ENCODE results near the gene RASA3.
A peak's percentile ranks its signal among the peaks of the same experiment; 100 is the strongest.
"Not testable (repeated sequence)": the region's sequence is repeated elsewhere in the genome, so short reads cannot be mapped to it uniquely, and the experiment has no call there.

Gene RASA3

DNA sequence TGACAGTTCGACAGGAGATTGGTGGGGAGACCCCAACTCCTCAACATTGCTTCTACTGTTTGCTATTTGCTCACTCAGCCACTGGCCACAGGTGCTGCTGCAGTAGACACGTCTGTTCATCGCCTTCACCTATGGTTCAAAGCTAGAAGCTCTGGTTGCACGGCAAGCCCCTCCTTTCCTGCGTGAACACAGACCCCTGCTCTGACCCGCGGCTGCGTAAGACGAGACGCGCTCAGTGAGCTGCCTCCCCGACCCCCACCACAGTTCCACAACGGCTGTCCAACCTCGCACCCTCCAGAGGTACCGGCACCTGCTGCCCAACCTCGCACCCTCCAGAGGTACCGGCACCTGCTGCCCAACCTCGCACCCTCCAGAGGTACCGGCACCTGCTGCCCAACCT lies 6.8 kb downstream of the RASA3 start:
- DNase-seq: no peak

DNA sequence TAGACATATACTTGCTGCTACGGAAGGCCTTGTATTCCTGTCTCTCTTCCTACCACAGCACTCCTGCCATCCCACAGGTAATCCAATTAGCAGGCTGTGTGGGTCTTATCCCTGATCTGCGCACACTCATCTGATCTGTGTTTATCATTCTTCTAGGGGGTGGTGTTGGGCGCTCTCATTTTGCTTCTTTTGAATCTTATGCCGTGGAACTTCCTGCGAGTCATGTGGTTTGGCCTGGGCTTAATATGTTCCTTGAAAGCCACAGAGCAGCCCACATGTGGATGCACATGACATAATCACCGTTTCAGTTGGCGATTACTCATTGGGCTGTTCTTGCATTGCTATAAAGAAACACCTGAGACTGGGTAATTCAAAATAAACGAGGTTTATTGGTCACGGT lies 7.5 kb downstream of the RASA3 start:
- no peak for DNase-seq

DNA sequence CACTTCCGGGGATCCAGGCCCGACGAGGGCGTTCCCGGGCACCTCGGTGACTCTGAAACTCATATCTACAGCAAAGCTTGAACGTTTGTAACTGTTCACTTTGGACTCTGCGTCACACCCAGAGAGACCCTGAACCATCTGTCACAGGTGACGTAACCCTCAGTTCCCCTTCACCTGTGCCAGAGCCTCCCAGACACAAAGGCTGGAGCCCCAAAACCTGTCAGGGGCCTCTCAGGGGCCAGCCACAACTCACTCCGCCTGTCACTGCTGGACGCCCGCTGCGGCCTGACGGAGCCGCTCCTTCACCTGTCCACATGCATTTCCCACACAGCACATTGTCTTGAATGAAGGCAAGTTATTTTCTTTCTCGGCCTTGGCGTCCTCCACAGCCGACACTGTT lies 8.0 kb downstream of the RASA3 start:
- no peak for DNase-seq

DNA sequence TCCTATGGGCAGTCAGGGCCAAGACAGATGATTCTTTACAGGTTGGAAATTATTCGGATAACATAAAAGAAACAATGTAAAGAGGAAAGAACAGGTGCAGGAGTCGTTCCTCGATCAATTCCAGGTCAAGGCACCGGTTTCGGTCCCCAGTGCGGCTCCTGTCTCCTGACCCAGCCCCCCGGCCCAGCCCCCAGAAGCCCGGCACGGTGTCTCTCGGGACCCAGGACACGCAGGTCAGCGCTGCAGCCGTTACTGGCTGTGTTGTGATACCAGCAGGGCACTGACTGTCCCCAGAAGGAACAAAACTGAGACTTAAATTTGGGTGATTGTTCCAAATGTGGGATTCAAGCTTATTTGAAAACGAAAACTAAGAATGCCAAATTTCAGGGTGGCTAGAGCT lies 8.5 kb downstream of the RASA3 start:
- no peak for DNase-seq

DNA sequence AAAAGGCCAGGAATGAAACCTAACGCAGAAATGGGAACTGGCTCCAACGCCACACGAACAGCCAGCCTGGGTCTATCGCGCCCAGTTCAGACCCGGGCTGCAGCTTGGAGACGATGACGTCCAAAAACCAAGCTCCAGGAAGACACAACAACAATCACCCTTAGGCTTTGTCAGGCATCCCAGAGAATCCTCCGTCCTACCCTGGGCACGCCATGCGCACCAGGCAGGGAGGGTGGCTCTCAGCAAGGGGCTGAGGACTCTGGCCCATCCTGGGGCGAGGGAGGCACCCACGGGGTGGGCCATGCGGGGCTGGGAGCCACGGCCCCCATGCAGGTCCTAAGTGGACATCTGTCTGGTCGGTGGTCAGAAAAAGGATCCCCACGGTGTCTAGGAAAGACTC lies 9.0 kb downstream of the RASA3 start:
- no peak for DNase-seq

DNA sequence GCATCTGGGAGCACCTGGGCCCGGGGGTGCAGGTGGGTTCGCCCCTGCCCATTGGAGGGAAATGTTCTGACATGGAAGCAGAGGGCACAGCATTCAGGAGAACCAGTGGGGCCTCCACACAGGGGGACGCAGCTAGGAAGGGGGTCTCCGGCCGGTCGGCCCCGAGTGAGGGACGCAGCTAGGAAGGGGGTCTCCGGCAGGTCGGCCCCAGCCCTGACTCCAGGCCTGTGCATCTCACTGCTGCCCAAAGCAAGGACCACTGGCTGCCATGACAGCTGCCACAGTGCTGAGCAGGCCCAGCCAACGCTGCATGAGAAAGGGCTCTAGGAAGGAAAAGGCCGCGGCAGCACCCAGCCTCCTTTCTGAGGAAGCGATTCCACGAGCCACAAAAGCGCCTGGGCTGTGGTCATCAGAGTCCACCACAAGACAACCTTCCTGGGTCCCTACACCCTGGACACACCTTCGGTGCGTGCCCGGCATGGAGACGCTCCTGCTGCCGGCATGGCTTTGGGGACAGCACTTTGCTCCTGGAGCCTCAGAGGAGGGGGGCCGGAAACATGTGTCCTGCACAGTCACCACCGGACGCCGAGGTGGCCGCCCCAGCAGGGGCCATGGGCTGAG lies 9.7 kb downstream of the RASA3 start:
- no peak for DNase-seq

DNA sequence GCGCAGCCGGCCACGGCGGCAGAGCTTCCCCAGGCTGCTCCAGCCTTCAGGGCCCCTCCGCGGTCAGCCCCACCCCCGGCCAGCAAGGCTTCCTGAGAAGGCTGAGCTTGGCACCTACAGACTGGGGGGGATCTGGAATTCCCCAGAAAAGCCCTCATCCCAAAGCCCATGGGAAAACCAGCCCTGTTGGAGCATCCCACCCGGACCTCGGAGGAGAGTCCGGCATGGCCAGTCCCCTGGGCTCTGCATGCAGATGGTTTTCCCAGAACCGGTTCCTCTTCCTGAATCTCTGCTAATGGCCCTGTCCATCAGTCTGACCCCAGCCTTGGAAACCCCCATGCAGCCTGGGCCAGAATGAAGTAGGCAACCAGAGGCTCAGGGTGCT lies 10.3 kb downstream of the RASA3 start:
- DNase-seq: no peak

DNA sequence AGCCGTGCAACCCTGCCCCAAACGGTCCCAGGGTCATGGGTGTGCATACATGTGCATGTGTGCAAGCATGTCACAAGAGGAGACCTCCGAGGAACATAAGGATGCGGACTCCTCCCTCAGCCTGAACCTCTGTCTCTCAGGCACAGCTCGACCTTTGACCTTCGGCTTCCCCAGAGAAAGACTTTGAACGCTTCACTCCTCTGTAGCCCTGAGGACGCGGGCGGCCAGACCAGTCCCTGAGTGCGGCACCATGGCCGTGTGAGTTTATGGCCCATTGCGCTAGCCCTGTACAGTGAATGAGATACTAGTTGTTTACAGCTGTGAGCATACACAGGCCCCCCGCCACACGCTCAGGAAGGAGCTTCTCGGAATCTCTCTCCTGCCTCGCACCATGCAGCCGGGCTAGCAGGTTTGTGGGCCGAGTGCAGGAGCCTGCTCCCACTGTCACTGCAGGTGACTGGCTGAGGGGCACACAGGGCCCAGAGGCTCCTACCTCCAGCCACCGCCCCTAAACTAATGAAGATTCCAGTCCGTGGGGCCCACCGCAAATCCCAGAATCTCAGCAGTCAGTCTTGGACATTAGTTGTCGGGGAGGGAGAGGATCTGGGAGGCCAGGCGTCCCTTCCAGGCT lies 10.8 kb downstream of the RASA3 start:
- no peak for DNase-seq

DNA sequence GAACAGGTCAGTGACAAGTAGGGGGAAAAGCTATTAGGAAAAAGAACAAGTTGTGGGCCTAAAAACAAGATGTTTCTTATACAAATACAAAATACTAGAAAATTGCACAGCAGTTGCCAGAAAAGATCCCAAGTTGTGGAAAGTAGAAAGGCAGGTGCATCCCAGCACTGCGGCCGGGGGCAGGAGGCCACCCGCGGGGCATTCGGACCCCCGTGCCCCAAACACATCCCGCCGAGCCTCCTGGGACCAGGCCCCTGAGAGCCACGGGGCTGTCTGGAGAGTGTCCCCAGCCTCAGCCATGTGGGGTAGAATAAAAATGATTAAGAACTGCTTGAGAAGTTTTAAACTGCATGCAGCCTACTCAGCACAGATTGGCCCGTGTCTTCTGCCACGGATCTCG lies 11.4 kb downstream of the RASA3 start:
- no peak for DNase-seq

DNA sequence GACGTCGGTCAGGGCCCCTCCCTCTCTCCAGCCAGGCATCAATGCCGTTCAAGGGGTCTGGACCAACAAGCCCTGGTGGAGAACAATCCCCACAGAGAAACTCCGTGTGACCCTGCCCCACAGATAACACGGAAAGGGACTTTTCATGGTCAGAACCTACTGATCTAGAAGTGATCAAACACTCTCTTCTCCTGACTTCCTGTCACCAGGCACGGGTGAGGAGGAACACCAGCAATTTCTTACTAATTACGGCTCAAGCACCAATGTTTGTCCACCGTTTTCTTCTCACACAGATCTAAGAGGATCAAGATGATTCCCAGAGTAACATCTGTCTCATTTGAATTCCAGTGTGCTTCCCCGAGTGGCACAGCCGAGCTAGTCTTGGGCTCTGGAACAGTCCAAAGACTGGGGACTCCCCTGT lies 11.8 kb downstream of the RASA3 start:
- peak; percentile 55 for DNase-seq

DNA sequence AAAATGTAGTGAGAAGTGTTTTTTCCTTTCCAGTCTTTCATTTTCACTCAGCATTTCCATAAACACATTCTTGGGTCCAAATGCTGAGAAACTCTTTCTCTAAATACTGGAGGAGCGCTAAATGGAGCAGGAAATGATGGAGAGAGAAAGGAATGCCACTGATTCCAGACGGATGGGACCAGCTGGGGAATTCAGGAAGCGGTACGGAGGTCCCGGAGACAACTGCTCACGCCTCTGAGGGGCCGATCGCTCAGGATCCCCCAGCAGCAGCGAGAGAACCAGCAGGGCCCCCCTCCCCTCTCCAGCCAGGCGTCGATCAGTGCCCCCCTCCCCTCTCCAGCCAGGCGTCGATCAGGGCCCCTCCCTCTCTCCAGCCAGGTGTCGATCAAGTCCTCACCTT lies 13.2 kb downstream of the RASA3 start:
- peak; percentile 57 for DNase-seq

DNA sequence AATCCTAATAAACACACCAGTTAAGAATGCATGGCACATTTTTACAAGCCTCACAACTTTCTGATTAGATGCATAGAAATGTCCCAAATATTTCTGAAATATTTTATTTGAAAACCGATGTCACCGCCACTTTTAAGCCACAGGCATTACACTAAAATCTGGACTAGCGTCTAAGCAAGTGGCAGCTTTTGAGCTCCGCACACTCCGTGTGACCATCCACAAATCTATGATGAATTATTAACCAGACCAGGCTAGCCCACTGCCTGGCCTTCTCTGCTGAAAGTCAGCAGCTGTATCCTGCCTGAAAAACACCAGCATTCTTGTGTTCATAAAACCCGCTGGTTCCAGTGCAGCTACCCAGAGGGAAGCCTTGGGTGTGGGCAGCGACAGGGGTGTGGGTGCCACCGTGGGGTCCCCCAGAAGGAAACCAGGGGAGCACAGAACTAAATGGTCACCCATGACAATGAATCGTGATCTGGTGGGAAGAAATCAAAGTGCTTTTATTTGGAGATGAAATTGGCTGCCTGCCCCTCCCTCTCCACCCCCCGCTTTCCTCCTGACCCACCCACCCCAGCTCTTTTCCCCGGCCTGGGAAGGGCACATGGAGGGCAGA lies 13.8 kb downstream of the RASA3 start:
- peak; percentile 52 for DNase-seq

DNA sequence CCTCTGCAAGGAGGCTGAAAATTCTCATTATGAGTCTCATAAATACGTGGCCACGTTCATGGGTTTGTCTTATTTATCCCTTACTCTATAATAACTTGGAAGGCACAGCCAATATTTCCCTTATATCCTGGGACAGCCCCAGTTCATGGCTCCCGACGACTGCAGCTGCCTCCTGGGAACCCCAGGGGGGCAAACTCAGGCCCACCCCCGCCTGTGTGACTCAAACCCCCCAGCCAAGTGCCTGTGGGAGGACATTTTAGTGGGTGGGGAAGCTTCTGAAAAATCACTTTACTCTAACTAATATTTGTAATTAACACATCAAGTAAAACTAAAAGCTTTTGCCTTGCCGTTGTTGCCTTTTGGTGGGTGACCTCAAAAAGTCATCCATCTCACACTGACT lies 14.3 kb downstream of the RASA3 start:
- DNase-seq: no peak

DNA sequence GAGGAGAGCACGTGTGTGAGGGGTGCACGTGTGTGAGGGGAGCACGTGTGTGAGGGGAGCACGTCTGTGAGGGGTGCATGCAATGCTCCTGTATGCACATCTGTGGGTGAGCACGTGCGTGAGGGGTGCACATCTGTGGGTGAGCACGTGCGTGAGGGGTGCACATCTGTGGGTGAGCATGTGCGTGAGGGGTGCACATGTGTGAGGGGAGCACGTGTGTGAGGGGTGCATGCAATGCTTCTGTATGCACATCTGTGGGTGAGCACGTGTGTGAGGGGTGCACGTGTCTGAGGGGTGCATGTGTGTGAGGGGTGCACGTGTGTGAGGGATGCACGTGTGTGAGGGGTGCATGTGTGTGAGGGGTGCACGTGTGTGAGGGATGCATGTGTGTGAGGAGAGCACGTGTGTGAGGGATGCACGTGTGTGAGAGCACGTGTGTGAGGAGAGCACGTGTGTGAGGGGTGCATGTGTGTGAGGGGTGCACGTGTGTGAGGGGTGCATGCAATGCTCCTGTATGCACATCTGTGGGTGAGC lies 15.0 kb downstream of the RASA3 start:
- DNase-seq: not testable (repeated sequence)

DNA sequence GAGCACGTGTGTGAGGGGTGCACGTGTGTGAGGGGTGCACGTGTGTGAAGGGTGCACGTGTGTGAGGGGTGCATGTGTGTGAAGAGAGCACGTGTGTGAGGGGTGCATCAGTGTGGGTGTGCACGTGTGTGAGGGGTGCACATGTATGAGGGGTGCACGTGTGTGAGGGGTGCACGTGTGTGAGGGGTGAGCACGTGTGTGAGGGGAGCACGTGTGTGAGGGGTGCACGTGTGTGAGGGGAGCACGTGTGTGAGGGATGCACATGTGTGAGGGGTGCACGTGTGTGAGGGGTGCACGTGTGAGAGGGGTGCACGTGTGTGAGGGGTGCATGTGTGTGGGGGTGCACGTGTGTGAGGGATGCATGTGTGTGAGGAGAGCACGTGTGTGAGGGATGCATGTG lies 15.7 kb downstream of the RASA3 start:
- DNase-seq: no peak

DNA sequence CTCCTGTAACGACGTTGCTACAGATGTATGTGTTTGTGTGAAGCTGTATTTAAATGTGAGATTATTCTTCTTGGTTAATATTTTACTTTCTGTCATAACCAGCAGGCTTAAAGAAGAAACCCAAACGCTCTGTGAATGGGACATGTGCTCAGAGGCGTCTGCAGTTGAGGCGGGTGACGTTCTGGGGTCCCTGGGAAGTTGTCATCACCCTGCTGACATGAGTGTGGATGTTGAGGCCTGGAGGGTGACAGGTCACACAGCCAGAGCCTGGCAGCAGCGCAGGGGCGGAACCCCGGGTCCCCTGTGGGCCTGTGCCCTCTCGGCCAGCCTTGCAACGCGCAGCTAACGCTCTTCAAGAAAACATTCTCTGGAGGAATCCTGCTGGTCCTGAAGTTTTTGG lies 16.6 kb downstream of the RASA3 start:
- no peak for DNase-seq

DNA sequence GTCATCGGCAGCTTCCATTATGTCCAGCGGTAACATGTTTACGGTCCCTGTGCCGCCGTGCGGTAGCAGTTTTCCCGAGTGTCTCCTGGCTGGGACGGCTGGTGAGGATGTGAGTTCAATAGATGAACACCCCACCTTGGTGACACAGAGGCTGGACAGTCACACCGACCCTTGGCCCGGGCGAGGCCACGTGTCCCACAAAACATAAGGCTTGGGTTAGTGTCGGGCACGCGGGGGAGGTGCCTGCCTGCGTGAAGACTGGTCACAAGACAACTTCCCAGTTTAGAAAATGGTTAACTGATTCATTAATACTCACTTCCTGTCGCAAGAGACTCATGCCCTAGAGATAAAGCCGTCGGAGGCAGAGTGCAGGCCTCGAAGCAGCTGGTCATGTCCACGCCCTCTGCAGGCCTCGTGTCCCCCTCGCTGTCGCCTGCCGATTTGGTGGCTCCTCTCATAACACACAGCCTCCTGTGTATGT lies 17.2 kb downstream of the RASA3 start:
- DNase-seq: peak; percentile 38

DNA sequence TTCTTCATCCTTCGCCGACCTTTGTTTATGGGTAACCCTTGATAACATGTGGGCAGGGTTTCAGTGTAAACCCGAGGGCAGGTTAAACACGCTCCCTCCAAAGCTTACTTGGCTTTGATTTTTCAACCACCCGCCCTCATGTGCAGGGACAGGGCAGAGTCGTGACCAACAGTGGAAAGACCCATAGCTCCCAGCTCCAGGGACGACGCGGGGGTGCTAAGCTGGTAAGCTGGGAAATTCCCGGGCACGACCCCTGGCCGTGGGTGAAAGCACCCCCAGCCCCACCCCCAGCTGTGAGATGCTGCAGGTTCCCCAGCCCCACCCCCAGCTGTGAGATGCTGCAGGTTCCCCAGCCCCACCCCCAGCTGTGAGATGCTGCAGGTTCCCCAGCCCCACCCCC lies 17.8 kb downstream of the RASA3 start:
- not testable (repeated sequence) for DNase-seq

DNA sequence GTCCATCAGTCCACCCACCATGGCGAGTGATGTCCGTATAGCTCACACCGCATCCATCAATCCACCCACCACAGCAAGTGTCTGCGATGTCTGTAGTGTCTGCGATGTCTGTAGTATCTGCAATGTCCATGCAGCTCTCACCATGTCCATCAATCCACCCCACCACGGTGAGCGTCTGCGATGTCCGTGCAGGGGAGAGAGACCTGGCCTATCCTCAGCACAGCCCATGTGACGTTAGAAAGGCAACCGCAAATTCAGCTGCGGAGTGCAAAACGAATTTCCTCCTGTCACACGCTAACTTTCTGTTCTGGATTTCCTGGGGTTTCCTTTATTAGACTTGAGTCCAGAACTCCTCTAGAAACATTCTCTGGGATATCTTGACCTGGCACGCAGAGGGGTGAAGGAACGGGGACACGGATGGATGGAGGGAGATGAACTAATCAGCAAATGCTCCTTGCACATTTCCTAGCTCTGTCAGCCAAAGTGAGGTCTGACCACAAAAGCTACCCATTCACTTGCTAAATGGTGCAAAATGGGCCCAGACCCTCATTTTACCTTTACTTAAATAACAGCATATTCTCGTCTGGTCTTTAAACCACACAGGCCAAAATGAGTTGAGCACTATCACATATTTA lies 18.3 kb downstream of the RASA3 start:
- no peak for DNase-seq

DNA sequence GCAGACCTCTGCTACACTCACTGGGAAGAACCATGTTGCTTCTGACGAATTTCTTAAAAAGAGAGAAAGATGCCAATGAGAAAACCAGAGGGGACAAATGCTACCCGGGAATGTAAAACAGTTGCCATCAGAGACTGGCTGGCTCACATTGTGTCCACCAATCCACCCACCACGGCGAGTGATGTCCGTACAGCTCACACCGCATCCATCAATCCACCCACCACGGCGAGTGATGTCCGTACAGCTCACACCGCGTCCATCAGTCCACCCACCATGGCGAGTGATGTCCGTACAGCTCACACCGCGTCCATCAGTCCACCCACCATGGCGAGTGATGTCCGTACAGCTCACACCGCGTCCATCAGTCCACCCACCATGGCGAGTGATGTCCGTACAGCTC lies 19.0 kb downstream of the RASA3 start:
- not testable (repeated sequence) for DNase-seq

DNA sequence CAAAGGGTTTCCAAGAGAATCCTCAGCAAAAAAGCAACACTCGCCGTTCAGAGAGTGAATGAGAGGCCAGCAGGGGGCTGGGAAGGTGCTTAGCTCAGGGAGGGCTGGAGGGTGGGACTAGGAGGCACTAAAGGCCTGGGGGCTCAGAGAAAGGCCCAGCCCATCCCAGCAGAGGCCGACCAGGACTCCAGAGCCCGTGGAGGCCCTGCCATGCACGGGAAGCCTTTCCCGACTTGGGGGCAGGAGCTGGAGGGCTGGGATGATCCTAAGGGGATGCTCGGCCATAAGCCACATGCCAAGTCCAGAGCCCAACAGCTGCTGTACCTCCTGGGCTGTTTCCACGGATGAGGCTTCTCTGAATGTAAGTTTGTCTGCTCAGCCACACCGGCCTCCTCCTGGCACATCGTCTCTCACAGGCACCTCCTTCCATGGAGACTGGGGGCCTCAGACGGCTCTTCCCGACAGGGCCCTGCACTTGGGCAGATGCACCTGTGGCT lies 19.5 kb downstream of the RASA3 start:
- DNase-seq: peak; percentile 29

DNA sequence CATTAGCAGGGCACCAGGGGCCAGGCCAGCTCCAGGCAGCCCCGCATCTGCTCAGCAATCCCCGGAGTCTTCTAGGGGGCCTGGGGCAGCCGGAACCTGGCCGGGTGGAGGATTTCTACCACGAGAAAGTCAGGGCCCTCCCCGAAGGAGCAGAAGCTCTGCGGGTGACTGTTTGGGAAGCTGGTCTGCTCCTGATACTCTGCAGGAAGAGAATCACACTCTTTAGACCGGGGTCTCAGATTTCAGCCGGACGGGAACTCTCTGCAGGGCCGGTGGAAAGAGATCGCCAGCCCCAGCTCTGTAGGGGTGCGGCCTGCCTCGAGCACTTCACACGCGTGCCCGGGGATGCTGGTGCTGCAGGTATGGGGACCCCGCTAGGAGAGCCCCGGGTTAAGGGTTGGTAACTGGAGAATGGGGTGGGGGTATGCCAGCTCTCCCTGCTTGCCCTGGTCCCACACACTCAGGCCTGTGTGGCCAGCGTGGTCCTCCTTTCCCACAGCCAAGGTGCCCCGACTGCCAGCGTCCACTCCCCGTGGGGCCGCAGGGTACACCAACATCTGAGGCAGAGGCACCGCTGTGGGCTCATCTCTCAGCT lies 20.1 kb downstream of the RASA3 start:
- peak; percentile 63 for DNase-seq

DNA sequence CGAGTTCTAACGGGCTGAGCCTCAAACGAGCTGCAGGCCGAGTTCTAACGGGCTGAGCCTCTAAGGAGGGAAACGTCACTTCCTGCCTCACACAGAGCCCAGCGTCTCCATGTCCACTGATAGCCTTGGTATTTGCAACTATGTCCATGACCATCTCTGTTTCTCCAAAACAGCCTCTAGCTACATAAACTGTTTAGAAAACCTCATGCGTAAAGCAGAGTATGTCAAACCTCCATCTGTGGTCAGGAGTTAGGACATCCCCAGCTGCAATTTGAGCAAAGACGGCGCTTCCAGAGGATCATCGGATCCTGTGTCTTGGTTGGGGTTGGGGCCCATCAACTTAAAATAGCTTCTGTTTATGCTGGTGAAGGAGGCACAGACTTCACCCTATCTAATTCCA lies 20.8 kb downstream of the RASA3 start:
- no peak for DNase-seq
